Measurements from ENCODE around the gene HEATR5A. TPM values are rescaled to one million over a fixed set of nuclear protein-coding genes. Genes with fewer than 3 reads are reported as not detected.

HEATR5A gene
- total and polyA plus RNA-seq, 10 of the 15 experiments (the other 5 are each of a cell fraction or from before 2014, with no cell fraction given) = 5.1 to 37.1 (median 13.8) TPM

GRCh38 chr14:31362746-31363145 is 57.6 kb downstream of the HEATR5A start:
- peaks cover 0 to 1% of the 10 kb centered on the region in 2 experiments; a peak in 1 of 4 replicates for H3K36me3 ChIP-seq (ENCODE audit: control insufficient read depth in 2 of 2, insufficient read depth in 2 of 2, low read length in 1 of 2)
- POLR2A ChIA-PET = interaction anchor here (0.6 to 0.9 kb wide), 2 partner anchors 96 to 147 kb away, joined by 4 read pairs; no protein-coding TSS in a partner anchor
- no peak overlapping the region for H3K27ac ChIP-seq (ENCODE audit: control insufficient read depth, insufficient read depth)
- no peaks in the 10 kb centered on the region for H4K20me1 ChIP-seq (ENCODE audit: control insufficient read depth, insufficient read depth)
- no peaks in the 10 kb centered on the region for H3K27me3 ChIP-seq (replicated peaks in 1 of 2; ENCODE audit: control insufficient read depth in 2 of 2, insufficient read depth in 2 of 2, low read length in 1 of 2)
- FAIRE-seq (no peak), ATAC-seq (no peak), DNase-seq (ENCODE audit: low read depth, low spot score) (no peak)
- no peak overlapping the region for H3K4me2 ChIP-seq (ENCODE audit: control insufficient read depth, insufficient read depth)
- RAD21 ChIA-PET (ENCODE audit: unreplicated experiment) = no interaction called here
- H3K9me3 ChIP-seq (replicated peaks; ENCODE audit: control insufficient read depth, insufficient read depth, low read length) = no peaks in the 10 kb centered on the region
- no peaks in the 10 kb centered on the region for H3K4me1 ChIP-seq (ENCODE audit: control insufficient read depth, insufficient read depth, low read length)
- BruUV-seq (replicated peaks) = no TSS peak
- 95% methylated on average over 4 of the region's 4 CpGs for WGBS (ENCODE audit: insufficient coverage, insufficient replicate concordance, low lambda C conversion rate, missing lambda C conversion rate)
- no peak for TF ChIP-seq TCF7 (IDR thresholded peaks at IDR 0.05; ENCODE audit: borderline replicate concordance)
- TF ChIP-seq CBFB (IDR thresholded peaks at IDR 0.05; ENCODE audit: low read depth) = no peak
- no peak for TF ChIP-seq ATF7 (IDR thresholded peaks at IDR 0.05; ENCODE audit: low read depth)
- TF ChIP-seq MEF2B (IDR thresholded peaks at IDR 0.05; ENCODE audit: partially characterized antibody, poor library complexity, severe bottlenecking) = no peak
- TF ChIP-seq ZBTB4 (CRISPR knock-in tag; IDR thresholded peaks at IDR 0.05) = no peak
- TF ChIP-seq TBL1XR1 (IDR thresholded peaks at IDR 0.05; ENCODE audit: low read depth, low read length) = no peak
- TF ChIP-seq ETV6 (conservative IDR thresholded peaks at IDR 0.05 in 1 of 2, IDR thresholded peaks at IDR 0.05 in 1 of 2; ENCODE audit: borderline replicate concordance in 1 of 2, low read depth in 1 of 2) = no peak
- TF ChIP-seq GABPA (IDR thresholded peaks at IDR 0.05; ENCODE audit: low read depth) = no peak
- TF ChIP-seq TCF12 (IDR thresholded peaks at IDR 0.05; ENCODE audit: low read depth, low read length) = no peak
- TF ChIP-seq ZNF274 (IDR thresholded peaks at IDR 0.05; ENCODE audit: insufficient read depth, insufficient read length) = no peak
- TF ChIP-seq ESRRA (IDR thresholded peaks at IDR 0.05; ENCODE audit: low read length) = no peak
- TF ChIP-seq CREB1 (IDR thresholded peaks at IDR 0.05; ENCODE audit: low read depth) = no peak
- no peak for TF ChIP-seq TAF1 (IDR thresholded peaks at IDR 0.05; ENCODE audit: borderline replicate concordance, low read depth, low read length)
- TF ChIP-seq, protein P1, sequence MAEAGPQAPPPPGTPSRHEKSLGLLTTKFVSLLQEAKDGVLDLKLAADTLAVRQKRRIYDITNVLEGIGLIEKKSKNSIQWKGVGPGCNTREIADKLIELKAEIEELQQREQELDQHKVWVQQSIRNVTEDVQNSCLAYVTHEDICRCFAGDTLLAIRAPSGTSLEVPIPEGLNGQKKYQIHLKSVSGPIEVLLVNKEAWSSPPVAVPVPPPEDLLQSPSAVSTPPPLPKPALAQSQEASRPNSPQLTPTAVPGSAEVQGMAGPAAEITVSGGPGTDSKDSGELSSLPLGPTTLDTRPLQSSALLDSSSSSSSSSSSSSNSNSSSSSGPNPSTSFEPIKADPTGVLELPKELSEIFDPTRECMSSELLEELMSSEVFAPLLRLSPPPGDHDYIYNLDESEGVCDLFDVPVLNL (IDR thresholded peaks at IDR 0.05; ENCODE audit: low read depth, low read length) = no peak
- TF ChIP-seq CREM (IDR thresholded peaks at IDR 0.05; ENCODE audit: low read depth) = no peak
- TF ChIP-seq BCL11A (IDR thresholded peaks at IDR 0.05; ENCODE audit: low read depth, low read length) = no peak
- TF ChIP-seq BRCA1 (IDR thresholded peaks at IDR 0.05; ENCODE audit: low read depth, low read length) = no peak
- no peak for TF ChIP-seq SREBF1 (IDR thresholded peaks at IDR 0.05; ENCODE audit: low read length)
- in situ Hi-C loops (cut with MboI) = no loop called here
- no peak overlapping the region for H2AFZ ChIP-seq (ENCODE audit: control insufficient read depth, low read depth, low read length)
- intact Hi-C loops (cut with micrococcal nuclease; ENCODE audit: unreplicated experiment) = no loop called here
- H3K79me2 ChIP-seq (ENCODE audit: control insufficient read depth, insufficient read depth, low read length) = no peaks in the 10 kb centered on the region
- no peak overlapping the region for H3K9ac ChIP-seq (ENCODE audit: control insufficient read depth, insufficient read depth, low read length)
- SMC1A ChIA-PET (ENCODE audit: uncharacterized antibody, unreplicated experiment) = interaction anchor here (1.0 kb wide), 2 partner anchors 15 to 198 kb away, joined by 3 read pairs; no protein-coding TSS in a partner anchor
- H3K4me3 ChIP-seq = no peak overlapping the region
- CTCF ChIA-PET = interaction anchor here (0.9 to 1.5 kb wide), 4 partner anchors 12 to 280 kb away, joined by 3 to 6 read pairs (median 4); no protein-coding TSS in a partner anchor
